Stimulated activated CD8-positive, alpha-beta memory T cell treated with anti-CD3 and anti-CD28 coated beads, Interleukin-4, amount 100 ng/mL, for 4 hours (primary cell): ENCODE data around the gene TBX18.

ENCODE experiments used
- DNase-seq, 2 donors: peaks; one replicate each; pipeline ENCODE4 v3.0.0-alpha.2; 2020; ENCODE audit warnings: low read depth in 2 of 2, low spot score in 1 of 2

The TBX18 gene

DNA sequence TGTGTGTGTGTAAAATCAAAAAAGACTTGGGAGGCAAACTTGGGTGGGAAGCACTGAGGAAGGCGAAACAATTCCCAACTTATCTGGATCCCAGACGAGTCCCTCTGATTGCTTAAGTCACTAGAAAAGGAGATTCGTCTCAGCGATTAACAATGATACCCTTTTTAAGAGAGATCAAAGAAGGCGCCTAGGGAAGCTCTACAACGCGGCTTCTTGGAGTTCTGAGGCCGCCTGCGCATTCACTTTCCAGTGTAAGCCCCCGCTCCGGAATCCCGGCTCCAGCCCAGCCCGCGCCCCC, 8.7 kb upstream of the TBX18 start:
- no peak for DNase-seq

DNA sequence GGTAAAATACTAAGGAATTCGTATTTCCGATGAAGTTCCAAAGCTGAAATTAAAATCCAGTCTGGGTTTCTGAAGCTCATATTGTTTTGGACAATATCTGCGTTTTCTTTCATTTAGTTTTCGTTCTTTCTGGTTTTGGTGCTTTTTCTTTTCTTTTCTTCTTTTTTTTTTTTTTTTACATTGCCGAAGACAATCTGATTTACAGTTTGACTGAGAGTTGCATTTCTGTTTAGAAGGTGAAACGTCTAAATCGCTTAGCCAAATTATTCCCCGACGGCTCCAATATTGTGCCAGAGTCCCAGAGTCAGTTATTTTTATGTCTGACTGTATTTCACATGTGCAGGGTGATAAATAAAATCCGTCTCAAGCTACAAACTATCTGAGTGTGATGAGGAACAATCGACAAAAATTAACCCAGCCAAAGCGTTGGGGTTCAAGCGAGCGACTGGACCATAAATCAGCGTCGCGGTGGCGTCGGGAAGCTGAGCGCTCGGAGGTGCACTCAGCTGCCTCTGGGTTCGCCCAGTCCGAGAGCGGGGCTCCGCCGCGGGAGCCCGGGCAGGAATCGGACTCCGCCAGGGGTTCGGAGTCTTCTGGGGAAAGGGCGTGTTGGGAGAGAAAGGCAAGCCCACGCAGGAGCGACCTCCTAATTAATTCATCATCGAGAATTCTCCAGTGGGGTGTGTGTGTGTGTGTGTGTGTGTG, 8.2 kb upstream of the TBX18 start:
- no peak for DNase-seq

DNA sequence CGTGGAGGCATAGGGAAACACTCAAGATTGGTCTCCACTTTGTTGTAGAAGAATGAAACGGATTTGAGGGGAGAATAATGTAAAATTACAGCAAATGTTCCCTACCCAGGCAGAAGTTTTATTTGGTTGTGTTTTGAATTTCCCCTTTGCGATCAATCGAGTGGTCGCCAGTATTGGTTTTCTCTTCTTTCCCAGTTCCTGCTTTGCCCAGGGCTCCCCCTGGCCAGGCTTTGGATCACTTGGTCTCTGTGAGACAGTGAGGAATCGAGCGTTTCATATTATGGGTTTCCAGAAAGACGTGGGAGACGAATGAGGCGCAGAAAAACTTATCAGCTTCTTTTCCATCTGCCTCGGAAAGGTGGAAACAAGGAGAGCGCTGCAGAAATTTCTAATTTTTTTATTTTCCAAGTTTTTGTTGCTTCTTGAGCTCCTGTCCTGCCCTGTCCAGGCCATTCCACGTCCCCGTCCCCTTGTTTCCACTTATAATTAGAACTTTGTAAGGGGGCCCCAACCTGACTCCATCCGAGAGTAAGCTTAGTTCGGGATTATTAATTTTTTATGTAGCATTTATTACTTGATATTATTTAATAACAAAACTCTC, 7.5 kb upstream of the TBX18 start:
- no peak for DNase-seq

GRCh38 chr6:84771125-84771755, 6.8 kb upstream of the TBX18 start:
- no peak for DNase-seq

GRCh38 chr6:84770521-84770920, 6.1 kb upstream of the TBX18 start:
- no peak for DNase-seq

- no peak for DNase-seq
These were observed 4.9 kb upstream of the TBX18 start for GRCh38 chr6:84769306-84769705.

- no peak for DNase-seq
These were observed 4.2 kb upstream of the TBX18 start for GRCh38 chr6:84768442-84769174.

DNA sequence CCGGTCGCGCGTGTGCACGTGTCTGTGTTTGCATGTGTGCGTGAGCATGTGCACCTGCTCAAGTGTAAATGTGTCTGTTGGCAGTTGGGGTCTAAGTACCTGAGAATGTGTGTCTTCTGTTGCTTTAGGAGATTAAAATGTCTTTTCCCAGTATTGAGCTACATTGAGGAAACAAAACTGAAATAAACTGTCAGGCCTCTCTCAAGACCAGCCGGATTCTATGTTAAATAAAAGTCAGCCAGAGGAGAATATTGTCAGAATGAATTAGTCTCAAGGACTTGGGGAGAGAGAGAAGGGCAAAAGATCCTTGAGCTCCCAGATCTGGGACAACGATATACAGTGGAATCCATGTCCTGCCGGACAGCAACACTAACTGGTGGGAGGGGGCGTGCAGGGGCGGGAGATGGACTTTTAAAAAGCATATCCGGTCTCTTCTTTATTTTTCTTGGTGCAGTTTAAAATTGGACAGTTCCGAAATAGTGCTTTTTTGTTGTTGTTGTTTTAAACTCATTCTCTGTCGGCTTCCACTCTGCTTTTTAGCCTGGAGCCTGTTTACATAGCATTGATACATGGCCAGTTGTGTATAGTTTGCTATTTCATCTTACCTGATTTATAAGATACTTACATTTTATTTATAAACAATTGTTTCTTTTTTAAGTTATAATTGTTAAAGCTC, 3.3 kb upstream of the TBX18 start:
- DNase-seq, result no peak

DNA sequence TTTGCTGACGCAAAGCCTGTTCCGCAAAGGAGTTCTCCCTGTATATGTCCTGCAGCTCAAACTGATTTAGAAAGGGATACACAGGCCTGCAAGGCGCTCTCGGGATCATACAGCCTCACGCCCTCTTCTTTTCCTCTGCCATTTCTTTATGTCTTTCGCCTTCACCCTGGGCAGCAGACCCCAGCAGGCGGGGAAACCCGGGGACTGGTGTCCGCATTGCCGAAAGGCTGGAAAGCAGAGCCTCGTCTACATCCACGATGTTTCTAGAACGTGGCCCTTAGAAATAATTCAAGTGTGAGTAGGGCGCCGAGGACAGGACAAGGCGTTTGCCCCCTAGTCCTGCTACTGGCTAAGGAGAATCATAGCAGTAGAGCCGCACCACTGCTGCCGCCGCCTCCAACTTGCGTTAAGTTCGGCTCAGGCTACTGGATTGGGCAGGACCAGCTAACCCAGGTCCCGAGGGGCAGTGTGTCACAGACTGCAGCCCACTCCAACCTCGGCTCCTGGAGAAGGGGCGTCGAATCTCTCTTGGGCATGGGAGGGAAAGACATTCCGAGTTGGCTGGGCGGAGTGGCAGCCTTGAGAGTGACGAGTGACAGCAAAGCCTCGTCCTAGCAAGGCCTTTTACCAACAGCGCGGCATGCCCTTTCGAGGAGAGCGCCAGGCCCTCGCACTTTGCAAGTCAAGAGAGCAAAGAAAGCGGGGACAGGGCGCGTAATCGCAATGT, 2.6 kb upstream of the TBX18 start:
- no peak for DNase-seq

- no peak for DNase-seq
These were observed 1.9 kb upstream of the TBX18 start for GRCh38 chr6:84766118-84766798.

DNA sequence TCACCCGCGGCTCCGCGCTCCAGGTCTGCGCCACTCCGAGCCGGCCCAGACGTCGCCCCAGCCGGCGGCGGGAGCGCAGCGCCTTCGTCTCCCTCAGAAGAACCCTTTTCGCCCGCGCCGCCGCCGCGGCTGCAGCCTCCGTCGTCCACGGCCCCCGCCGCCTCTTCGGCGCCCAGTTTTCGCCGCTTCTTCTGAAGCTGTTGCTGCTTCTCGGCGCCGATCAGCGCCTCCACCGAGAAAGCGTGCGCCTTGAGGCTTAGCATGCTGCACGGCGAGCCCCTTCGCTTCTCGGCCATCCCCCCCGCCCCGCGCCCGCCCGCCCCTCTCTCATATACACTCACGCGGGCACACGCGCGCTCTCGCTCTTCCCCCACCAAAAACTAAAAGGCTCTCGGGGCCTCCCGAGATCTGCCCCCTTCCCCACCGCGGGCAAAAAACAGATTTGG, 489 bp downstream of the TBX18 start:
- no peak for DNase-seq

DNA sequence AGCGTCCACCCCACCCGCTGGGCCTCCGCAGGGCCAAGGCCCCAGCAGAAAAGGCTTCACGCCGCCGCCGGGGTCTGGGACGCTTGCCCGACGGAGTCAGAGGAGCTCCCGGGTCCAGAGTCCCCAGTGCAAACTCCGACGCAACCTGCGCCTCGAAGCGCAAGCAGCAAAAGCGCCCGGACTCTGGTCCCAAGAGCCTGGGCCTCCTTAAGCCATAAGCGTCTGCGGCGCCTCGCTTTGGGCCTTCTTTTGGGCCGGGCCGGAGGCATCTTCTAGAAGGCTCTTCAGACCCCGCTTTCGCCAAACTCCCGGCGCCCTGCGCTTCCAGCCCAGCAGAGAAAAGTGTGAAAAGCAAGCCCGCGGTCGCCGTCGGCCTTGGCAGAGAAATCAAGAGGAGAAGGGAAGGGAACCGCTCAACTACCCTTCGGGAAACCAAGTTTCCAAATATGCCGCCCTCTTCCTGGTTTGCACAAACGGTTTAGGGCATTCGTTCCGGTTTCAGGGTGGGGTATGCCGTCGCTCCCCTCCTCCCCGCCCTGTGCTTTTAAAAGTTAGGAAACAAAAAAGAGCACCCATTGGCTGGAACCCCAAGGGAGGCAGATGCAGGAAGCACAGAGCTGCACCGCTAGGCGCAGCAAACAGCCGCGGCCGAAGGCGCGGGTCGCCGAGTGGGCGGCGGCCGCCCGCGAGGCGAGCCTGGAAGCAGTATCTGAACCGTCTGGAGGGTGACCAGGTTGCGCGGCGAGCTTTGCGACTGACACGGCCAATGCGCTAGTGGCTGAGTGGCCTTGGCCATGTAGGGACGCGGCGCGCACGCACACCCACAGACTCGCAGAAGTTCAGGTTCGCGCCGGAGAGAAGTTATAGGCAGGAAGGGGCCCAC, 1.2 kb downstream of the TBX18 start:
- no peak for DNase-seq

- no peak for DNase-seq
These were observed 2.0 kb downstream of the TBX18 start for GRCh38 chr6:84762220-84763002.

DNA sequence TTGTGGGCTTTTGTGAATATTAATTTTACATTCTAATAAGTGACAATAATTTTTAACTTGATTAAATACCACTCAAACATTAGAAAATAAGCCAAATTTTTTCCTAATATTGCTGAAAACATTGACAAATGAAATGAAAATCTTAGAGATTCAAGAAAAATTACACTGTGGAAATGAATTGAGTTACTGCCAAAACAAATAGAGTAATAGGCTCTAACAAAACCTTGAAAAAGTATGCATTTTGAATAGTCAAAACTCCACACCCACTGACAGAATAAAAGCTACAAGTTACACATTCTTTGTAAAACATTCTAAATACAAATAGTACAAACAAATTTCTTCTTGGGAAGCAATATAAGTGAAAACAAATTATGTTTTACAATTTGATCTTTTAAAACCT, 5.9 kb downstream of the TBX18 start:
- no peak for DNase-seq

GRCh38 chr6:84756877-84757276, 7.5 kb downstream of the TBX18 start:
- DNase-seq, result no peak

GRCh38 chr6:84756466-84756865, 7.9 kb downstream of the TBX18 start:
- no peak for DNase-seq

- no peak for DNase-seq
These were observed 11.2 kb downstream of the TBX18 start for GRCh38 chr6:84753173-84753572.

- no peak for DNase-seq
These were observed 12.1 kb downstream of the TBX18 start for GRCh38 chr6:84752118-84752850.
